AG20443 (cell line): ENCODE results near the gene RPS17.
"Not testable (repeated sequence)": the region's sequence is repeated elsewhere in the genome, so short reads cannot be mapped to it uniquely, and the experiment has no call there.

Experiments
- DNase-seq: peaks from one replicate; pipeline ENCODE4 v3.0.0; 2012; ENCODE audit warnings: low spot score, mixed read lengths

The RPS17 gene

DNA sequence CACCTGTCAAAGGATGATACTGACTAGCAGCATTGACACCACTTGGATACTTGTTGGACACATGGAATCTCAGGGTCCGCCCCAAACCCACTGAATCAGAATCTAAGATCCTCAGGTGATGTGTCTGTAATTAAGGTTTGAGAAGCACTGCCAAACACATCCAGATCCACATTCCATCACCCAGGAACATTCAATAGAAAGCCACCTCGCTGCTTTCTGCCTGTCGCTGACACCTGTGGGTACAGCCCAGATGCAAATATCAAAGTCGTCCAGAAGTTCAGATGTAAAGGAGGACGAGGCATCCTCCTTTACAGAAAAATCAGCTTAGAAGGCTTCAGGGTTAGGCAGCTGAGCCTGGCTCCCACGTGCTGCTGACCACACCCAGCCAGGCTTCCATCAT lies 5.2 kb upstream of the RPS17 start:
- DNase-seq, result no peak

GRCh38 chr15:82545002-82545401 lies 4.7 kb upstream of the RPS17 start:
- DNase-seq, result no peak

GRCh38 chr15:82544431-82544830 lies 4.2 kb upstream of the RPS17 start:
- no peak for DNase-seq

DNA sequence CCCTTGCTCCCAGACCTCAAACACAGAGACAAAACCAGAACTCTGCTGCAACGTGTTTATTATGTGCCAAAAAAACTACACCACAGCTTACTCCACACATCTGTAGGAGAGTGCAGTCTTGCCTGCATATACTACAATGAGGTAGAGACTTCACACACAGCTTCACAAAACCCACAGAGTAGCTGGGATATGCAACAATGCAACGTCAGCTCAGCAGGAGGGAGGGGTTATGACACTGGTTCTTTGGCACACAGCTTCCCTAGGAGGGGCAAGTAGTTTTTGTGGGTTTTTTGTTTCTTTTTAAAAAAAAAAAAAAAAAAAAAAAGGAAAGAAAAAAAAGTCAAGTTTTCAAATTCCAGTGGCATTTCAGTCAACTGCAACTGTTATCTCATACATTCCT lies 2.9 kb upstream of the RPS17 start:
- peak; percentile 83 for DNase-seq

GRCh38 chr15:82540984-82541431 lies 751 bp upstream of the RPS17 start:
- peak; percentile 22 for DNase-seq

- DNase-seq, result no peak
Observed at GRCh38 chr15:82539691-82540054, 584 bp downstream of the RPS17 start.

DNA sequence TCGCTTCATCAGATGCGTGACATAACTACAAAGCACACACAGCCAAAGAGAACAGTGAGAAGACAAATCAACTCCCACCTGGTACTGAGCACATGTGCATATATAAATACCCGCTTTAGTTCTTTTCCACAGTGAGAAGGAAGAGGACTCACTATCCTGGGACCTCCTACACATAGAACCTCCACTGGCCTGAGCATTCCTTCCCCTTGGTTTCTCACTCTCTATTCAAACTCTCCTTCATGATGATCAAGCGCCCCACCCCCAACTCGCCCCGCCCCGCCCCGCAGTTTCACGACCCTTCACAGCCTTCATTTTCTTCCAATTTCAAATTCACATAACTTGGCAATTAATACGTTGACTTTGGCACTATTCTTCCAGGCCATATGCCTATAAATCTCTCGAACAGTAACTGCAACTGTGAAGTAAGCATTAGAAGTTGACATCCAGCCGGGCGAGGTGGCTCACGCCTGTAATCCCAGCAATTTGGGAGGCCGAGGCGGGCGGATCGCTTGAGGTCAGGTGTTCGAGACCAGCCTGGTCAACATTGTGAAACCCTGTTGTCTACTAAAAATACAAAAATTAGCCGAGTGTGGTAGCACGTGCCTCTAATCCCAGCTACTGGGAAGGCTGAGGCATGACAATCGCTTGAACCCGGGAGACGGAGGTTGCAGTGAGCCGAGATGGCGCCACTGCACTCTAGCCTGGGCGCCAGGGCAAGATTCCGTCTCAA lies 1.1 kb downstream of the RPS17 start:
- no peak for DNase-seq

- no peak for DNase-seq
Observed at GRCh38 chr15:82537351-82537908, 2.8 kb downstream of the RPS17 start.

GRCh38 chr15:82536409-82537350 lies 3.6 kb downstream of the RPS17 start:
- no peak for DNase-seq

- DNase-seq, result no peak
Observed at GRCh38 chr15:82535566-82536408, 4.5 kb downstream of the RPS17 start.

- not testable (repeated sequence) for DNase-seq
Observed at GRCh38 chr15:82535151-82535550, 5.1 kb downstream of the RPS17 start.

DNA sequence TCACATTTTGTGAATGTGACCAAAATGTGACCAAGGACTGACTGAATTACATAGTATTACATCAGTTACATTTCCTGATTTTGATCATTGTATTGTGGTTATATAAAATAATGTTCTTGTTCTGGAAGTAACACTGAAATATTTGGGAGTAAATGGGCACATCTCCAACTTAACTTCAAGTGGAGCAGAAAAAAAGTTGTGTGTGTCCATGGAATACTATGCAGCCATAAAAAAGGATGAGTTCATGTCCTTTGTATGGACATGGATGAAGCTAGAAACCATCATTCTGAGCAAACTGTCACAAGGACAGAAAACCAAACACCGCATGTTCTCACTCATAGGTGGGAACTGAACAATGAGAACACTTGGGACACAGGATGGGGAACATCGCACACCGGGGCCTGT lies 5.8 kb downstream of the RPS17 start:
- DNase-seq, result not testable (repeated sequence)

GRCh38 chr15:82533801-82534200 lies 6.5 kb downstream of the RPS17 start:
- no peak for DNase-seq

DNA sequence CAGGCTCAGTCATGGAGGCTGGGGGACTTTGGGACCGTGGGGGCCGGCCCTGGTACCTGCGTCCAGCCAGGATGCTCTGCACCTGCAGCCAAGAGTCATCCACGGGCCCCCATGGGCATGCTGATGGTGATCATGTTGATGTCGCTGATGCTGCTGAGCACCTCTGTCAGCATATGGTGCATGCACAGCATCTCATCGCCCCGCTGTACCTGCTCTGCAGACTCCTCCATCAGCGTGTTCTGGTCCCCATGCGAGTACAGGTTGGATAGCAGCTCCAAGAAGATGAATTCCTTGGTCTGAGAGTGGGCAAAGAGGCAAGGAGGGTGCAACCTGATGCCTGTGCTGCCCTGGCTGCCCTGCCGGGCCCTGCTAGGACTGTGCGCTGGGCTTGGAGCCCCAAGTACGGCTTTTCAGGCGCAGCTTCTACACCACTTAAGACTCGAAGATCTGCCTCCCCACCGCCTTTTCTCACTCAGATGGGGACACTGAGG lies 7.2 kb downstream of the RPS17 start:
- no peak for DNase-seq

- DNase-seq, result no peak
Observed at GRCh38 chr15:82532383-82532990, 7.8 kb downstream of the RPS17 start.

DNA sequence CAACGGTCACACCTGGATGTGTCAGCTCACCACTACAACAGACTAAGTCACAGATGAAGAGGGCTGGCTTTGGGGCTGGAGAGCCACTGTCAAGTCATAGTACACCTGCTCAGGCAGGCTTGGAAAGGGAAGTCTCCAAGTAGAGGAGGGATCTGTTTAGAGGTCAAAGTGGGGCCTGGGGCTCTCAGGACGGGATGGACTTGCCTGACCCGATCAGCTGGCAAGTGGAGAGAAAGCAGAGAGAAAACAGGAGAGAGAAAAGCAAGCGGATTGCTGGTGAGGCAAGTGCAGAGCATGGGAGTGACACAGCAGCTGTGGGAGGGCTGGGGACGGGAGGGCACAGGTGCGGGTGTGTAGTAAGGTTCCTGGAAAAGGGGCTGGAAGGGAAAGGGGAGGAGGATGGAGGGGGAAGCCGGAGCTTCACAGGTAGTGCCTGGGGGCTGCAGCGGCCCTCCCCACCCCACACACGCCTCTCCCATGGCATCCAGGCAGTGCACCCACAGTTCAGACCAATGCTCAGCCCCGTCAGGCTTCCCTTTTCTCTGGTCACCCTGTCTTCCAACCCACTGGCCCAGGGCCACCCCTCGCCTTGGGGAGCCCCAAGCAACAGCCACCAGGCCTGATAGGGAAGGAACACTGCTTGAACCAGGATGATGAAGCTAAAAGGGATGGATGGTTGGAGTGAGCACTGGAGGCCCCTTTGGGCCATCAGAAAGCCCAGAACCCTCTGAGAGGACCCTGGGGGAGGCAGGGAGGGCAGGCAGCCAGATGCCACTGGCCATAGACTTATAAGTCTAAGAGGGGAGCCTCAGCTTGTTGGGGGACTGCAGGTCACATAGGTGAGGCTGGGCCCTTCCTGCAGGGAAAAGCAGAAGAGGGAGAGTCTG lies 8.5 kb downstream of the RPS17 start:
- no peak for DNase-seq

DNA sequence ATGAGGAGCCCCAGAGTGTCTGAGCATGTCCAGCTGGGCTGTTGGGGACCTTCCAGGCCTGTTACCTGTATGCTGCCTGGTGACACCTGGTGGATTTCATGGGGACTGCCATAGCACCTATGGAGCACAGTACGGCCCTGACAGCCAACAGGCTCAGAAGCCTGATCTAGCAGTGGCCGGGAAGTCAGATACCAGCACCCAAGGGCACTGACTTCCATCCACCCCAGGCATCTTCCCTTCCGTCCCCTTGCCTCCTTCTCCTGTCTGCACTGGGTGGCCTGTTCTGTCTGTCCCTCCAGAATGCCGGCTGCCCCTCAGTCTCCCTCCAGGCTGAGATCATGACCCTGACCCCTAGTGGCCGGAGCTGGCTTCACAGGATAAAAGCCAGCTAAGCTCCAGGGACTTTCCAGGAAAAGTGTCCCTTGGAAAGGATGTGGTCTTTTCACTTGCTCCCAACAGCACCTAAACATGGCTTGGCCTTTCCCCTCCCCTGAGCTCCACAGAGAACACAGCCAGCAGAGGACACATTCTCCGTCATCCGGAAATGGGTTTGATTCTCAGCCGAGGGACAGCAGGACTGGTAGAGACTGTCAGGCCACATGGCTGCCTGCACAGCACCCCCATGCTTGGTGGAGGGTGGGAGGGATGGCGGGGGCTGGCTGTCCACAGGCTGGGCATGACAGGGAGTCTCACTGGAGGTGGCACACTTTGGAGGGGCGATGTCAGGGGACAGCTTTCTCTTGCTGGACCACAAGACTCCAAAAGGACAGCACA lies 9.5 kb downstream of the RPS17 start:
- DNase-seq, result peak; percentile 76

GRCh38 chr15:82530006-82530405 lies 10.3 kb downstream of the RPS17 start:
- no peak for DNase-seq

GRCh38 chr15:82513587-82513986 lies 26.7 kb downstream of the RPS17 start:
- DNase-seq, result not testable (repeated sequence)
